ENCODE data around the gene TBC1D30.
A peak's percentile ranks its signal among the peaks of the same experiment; 100 is the strongest.
"Not testable (repeated sequence)": the region's sequence is repeated elsewhere in the genome, so short reads cannot be mapped to it uniquely, and the experiment has no call there.

TBC1D30 gene

GRCh38 chr12:64800640-64801039 lies 23.8 kb upstream of the TBC1D30 start:
- no peaks in the 10 kb centered on the region for H3K36me3 ChIP-seq
- no peaks in the 10 kb centered on the region for H3K27me3 ChIP-seq
- peaks cover 0 to 21% (median 6%) of the 10 kb centered on the region in 10 experiments; a peak in 9 of 20 replicates for H3K4me1 ChIP-seq
- no peak overlapping the region for H3K4me3 ChIP-seq
- no peak for TF ChIP-seq Cebpa-rat (IDR thresholded peaks at IDR 0.05)
- H3K9me3 ChIP-seq (replicated peaks in 1 of 11): no peaks in the 10 kb centered on the region
- H4K20me1 ChIP-seq: no peaks in the 10 kb centered on the region
- peak overlapping the region in 5 of 11 experiments; percentile 32 to 50 (median 42); a peak in 7 of 22 replicates for H3K27ac ChIP-seq
- H3K9ac ChIP-seq: 0 out of 22 replicates have a peak overlapping the region, but pooled peaks of 1 of the 11 experiments have one; percentile 10
- peak overlapping the region in 5 of 11 experiments; percentile 30 to 73 (median 44); a peak in 9 of 22 replicates for H3K4me2 ChIP-seq

GRCh38 chr12:64801381-64801780 lies 23.1 kb upstream of the TBC1D30 start:
- Histone ChIP-seq H3K27me3 (no peaks in the 10 kb centered on the region), H3K4me3 (no peak overlapping the region), H3K9ac (no peak overlapping the region), H3K36me3 (no peaks in the 10 kb centered on the region), H3K4me1 (peaks cover 0 to 21% (median 6%) of the 10 kb centered on the region in 10 experiments; a peak in 9 of 20 replicates), H3K27ac (peak overlapping the region in 4 of 11 experiments; percentile 9 to 38 (median 34); a peak in 3 of 22 replicates), H3K9me3 (replicated peaks in 1 of 11) (peaks cover 0 to 4% (median 2%) of the 10 kb centered on the region in 11 experiments; a peak in 8 of 22 replicates), H4K20me1 (no peaks in the 10 kb centered on the region), H3K4me2 (peak overlapping the region in 4 of 11 experiments; percentile 30 to 73 (median 46); a peak in 6 of 22 replicates)
- TF ChIP-seq Cebpa-rat (IDR thresholded peaks at IDR 0.05): no peak

GRCh38 chr12:64802180-64802775 lies 22.2 kb upstream of the TBC1D30 start:
- H4K20me1 ChIP-seq, H3K4me2 ChIP-seq, H3K4me3 ChIP-seq, H3K27me3 ChIP-seq, H3K27ac ChIP-seq, H3K36me3 ChIP-seq, H3K9ac ChIP-seq: not testable (repeated sequence)
- Histone ChIP-seq H3K9me3 (replicated peaks in 1 of 11) (peaks cover 0 to 11% (median 9%) of the 10 kb centered on the region in 11 experiments; a peak in 9 of 22 replicates), H3K4me1 (peaks cover 0 to 16% (median 6%) of the 10 kb centered on the region in 10 experiments; a peak in 14 of 20 replicates)

DNA sequence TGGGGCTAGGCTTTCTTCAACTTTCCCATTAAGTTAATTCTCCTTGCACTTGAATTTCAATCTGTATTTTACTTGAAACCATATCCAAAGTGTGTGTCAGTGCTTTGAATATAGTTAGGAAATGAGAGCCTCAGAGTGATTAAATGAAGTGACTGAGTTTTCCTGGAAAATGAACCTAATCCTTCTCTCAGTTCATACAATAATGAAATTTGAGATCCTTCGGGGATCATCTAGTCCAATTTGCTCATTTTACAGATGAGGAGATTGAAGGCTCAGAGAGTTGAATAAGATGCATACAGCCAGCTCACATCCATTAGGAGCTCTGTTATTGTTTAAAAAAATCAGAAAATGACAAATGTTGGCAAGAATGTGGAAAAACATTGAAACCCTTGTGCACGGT lies 18.3 kb upstream of the TBC1D30 start:
- Histone ChIP-seq H3K4me1 (peaks cover 10 to 14% (median 11%) of the 10 kb centered on the region in 10 experiments; a peak in 18 of 20 replicates), H3K27me3 (no peaks in the 10 kb centered on the region), H3K9ac (no peak overlapping the region), H3K36me3 (no peaks in the 10 kb centered on the region), H3K4me2 (no peak overlapping the region), H3K9me3 (replicated peaks in 1 of 11) (peaks cover 0 to 17% (median 10%) of the 10 kb centered on the region in 11 experiments; a peak in 9 of 22 replicates), H4K20me1 (no peaks in the 10 kb centered on the region), H3K27ac (no peak overlapping the region), H3K4me3 (no peak overlapping the region)
- no peak for TF ChIP-seq Cebpa-rat (IDR thresholded peaks at IDR 0.05)

DNA sequence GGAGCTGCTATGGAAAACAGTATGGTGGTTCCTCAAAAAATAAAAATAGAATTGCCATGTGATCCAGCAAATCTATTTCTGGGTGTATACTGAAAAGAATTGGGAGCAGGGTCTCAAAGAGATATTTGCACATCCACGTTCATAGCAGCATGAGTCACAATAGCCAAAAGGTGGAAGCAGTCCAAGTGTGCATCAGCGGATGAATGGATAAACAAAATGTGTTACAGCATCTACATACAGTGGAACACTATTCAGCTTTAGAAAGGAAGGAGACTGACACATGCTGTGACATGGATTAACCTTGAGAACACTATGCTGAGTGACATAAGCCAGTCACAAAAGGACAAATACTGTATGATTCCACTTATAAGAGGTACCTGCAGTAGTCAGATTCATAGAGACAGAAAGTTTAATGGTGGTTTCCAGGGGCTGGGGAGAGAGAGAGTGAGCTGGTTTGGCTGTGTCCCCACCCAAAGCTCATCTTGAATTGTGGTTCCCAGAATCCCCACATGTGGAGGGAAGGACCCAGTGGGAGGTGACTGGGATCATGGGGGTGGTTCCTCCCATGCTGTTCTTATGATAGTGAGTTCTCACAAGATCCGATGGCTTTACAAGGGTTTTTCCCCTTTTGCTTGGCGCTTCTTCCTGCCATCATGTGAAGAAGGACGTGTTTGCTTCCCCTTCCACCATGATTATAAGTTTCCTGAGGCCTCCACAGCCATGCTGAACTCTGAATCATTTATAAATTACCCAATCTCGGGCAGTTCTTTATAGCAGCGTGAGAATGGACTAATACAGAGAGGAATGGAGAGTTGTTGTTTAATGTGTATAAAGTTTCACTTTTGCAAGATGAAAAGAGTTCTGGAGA lies 17.6 kb upstream of the TBC1D30 start:
- no peaks in the 10 kb centered on the region for H3K36me3 ChIP-seq
- no peak overlapping the region for H3K27ac ChIP-seq
- no peak overlapping the region for H3K4me3 ChIP-seq
- no peaks in the 10 kb centered on the region for H4K20me1 ChIP-seq
- H3K9ac ChIP-seq: no peak overlapping the region
- peaks cover 8 to 12% (median 10%) of the 10 kb centered on the region in 10 experiments; a peak in 16 of 20 replicates for H3K4me1 ChIP-seq
- no peak for TF ChIP-seq Cebpa-rat (IDR thresholded peaks at IDR 0.05)
- peaks cover 0 to 17% (median 10%) of the 10 kb centered on the region in 11 experiments; a peak in 9 of 22 replicates for H3K9me3 ChIP-seq (replicated peaks in 1 of 11)
- peak overlapping the region in 3 of 11 experiments; percentile 25 to 59 (median 47); a peak in 4 of 22 replicates for H3K4me2 ChIP-seq
- H3K27me3 ChIP-seq: no peaks in the 10 kb centered on the region

DNA sequence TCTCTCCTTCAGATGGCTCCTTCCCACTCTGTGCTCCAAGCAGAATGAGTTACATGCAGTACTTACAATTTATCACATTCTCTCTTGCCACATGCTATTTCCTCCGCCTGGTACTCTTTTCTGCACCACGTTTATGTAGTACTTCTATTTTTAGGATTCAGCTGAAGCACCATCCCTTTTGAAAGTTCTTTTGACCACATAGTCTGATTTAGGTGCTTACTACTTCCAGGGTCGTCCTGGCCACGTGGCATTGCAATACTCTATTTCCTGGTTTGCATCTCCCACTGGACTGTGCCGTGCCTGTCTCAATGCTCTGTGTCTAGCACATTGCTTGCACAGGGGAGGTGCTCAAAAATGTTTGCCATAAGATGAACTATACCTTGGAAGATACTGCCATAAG lies 16.3 kb upstream of the TBC1D30 start:
- Histone ChIP-seq H3K9me3 (replicated peaks in 1 of 11) (peaks cover 0 to 17% (median 10%) of the 10 kb centered on the region in 11 experiments; a peak in 9 of 22 replicates), H3K4me3 (no peak overlapping the region), H3K27me3 (no peaks in the 10 kb centered on the region), H3K9ac (no peak overlapping the region), H4K20me1 (no peaks in the 10 kb centered on the region), H3K4me1 (peaks cover 8 to 12% (median 10%) of the 10 kb centered on the region in 10 experiments; a peak in 16 of 20 replicates), H3K4me2 (peak overlapping the region; percentile 18 to 66 (median 47); a peak in 19 of 22 replicates), H3K36me3 (no peaks in the 10 kb centered on the region), H3K27ac (no peak overlapping the region)
- TF ChIP-seq Cebpa-rat (IDR thresholded peaks at IDR 0.05): no peak

DNA sequence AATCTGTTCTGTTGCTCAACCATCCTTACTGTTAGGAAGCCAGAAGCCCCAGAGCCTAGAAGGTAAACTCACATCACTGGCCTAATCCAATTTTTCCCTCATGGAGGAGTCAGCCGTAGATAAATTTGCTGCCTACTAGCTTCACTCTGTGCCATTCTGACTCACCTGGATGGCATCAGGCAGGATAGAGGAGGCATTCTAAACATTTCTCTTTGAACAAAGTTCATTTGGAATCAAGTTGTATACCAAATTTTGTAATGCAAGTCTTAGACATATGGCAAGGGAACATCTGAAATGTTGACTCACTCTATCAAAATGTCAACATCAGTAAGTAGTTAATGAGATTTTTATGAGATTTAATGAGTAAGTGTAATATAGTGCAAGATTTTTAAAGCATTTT lies 13.6 kb upstream of the TBC1D30 start:
- H3K27ac ChIP-seq: no peak overlapping the region
- H3K9me3 ChIP-seq (replicated peaks in 1 of 11): peaks cover 0 to 17% (median 10%) of the 10 kb centered on the region in 11 experiments; a peak in 9 of 22 replicates
- TF ChIP-seq Cebpa-rat (IDR thresholded peaks at IDR 0.05): no peak
- no peaks in the 10 kb centered on the region for H3K36me3 ChIP-seq
- peaks cover 8 to 16% (median 11%) of the 10 kb centered on the region in 10 experiments; a peak in 16 of 20 replicates for H3K4me1 ChIP-seq
- H3K27me3 ChIP-seq: no peaks in the 10 kb centered on the region
- H4K20me1 ChIP-seq: no peaks in the 10 kb centered on the region
- H3K4me2 ChIP-seq: no peak overlapping the region
- H3K4me3 ChIP-seq: no peak overlapping the region
- no peak overlapping the region for H3K9ac ChIP-seq

DNA sequence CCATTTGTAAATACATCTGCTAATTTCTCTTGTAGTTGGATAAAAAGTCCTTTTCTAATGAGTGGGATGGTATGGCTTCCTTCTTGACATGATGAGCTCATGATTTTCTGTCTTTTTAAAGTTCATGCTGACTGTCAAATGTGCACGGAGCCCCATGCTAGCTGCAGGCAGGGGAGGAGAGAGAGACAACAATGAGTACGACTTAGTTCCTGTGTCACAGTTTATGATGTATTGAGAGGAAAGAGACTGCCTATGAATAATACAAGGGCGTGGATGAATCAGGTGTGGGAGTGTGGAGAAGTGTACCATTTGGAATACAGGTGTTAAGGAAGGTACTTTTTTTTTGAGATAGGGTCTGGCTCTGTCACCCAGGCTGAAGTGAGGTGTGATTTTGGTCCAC lies 10.7 kb upstream of the TBC1D30 start:
- Histone ChIP-seq H3K9ac (no peak overlapping the region), H4K20me1 (no peaks in the 10 kb centered on the region), H3K4me2 (no peak overlapping the region; a peak in 1 of 22 replicates), H3K4me3 (no peak overlapping the region), H3K4me1 (peaks cover 0 to 15% (median 11%) of the 10 kb centered on the region in 10 experiments; a peak in 10 of 20 replicates), H3K9me3 (replicated peaks in 1 of 11) (peaks cover 0 to 10% (median 0%) of the 10 kb centered on the region in 11 experiments; a peak in 1 of 22 replicates), H3K27me3 (no peaks in the 10 kb centered on the region), H3K36me3 (no peaks in the 10 kb centered on the region), H3K27ac (no peak overlapping the region)
- no peak for TF ChIP-seq Cebpa-rat (IDR thresholded peaks at IDR 0.05)

DNA sequence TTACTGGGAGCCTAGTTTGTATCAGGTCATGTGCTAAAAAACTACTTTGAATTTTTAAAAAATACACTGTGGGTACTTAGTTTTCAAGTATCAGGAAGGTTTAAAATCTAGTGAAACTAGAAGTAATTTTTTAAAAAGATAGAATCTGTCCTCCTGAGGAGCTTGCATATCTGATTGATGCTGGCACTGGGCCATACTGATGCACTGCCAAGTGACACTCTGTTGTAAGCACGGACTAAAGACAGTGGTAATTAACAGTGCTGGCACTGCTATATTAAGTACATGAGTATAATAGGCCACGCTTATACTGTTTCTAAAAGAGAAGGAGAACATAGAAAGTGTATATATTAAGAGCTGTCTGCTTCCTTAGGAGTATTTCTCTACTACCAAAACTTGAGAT lies 10.0 kb upstream of the TBC1D30 start:
- no peak overlapping the region for H3K27ac ChIP-seq

More for the DNA sequence above, 10.0 kb upstream of the TBC1D30 start:
- H3K9ac ChIP-seq: no peak overlapping the region
- H3K27me3 ChIP-seq: no peaks in the 10 kb centered on the region
- H4K20me1 ChIP-seq: no peaks in the 10 kb centered on the region
- TF ChIP-seq Cebpa-rat (IDR thresholded peaks at IDR 0.05): no peak
- peaks cover 0 to 10% (median 0%) of the 10 kb centered on the region in 11 experiments; a peak in 1 of 22 replicates for H3K9me3 ChIP-seq (replicated peaks in 1 of 11)
- H3K36me3 ChIP-seq: no peaks in the 10 kb centered on the region
- no peak overlapping the region for H3K4me3 ChIP-seq
- H3K4me2 ChIP-seq: peak overlapping the region in 1 of 11 experiments; percentile 15; a peak in 3 of 22 replicates
- peaks cover 6 to 22% (median 18%) of the 10 kb centered on the region in 10 experiments for H3K4me1 ChIP-seq

Data from BLaER1 treated with 17β-estradiol and CSF1 and Interleukin-3, amounts not matched to agents 10 nM and 100 nM (cell line).